Glutamatergic neuron (in vitro differentiated cells): ENCODE data around the gene MAN2A1. TPM values are rescaled to one million over a fixed set of nuclear protein-coding genes. Genes with fewer than 3 reads are reported as not detected.

Experiments used
- DNase-seq: peaks from one replicate; pipeline ENCODE4 v3.0.0; 2022
- H3K27ac Mint-ChIP-seq: one replicate; pipeline ENCODE4 v1.8.0; 2020; ENCODE audit warnings: mild to moderate bottlenecking, mixed read lengths, inconsistent platforms; ENCODE audit not compliant: unreplicated experiment
- H3K27me3 Mint-ChIP-seq: one replicate; pipeline ENCODE4 v1.8.0; 2020; ENCODE audit warnings: mild to moderate bottlenecking, moderate library complexity, mixed read lengths, inconsistent platforms; ENCODE audit not compliant: unreplicated experiment
- H3K36me3 Mint-ChIP-seq: one replicate; pipeline ENCODE4 v1.8.0; 2020; ENCODE audit warnings: mild to moderate bottlenecking, mixed read lengths, inconsistent platforms; ENCODE audit not compliant: unreplicated experiment
- H3K4me1 Mint-ChIP-seq: one replicate; pipeline ENCODE4 v1.8.0; 2020; ENCODE audit warnings: mild to moderate bottlenecking, low read depth, mixed read lengths, inconsistent platforms; ENCODE audit not compliant: unreplicated experiment
- H3K4me3 Mint-ChIP-seq: one replicate; pipeline ENCODE4 v1.8.0; 2020; ENCODE audit warnings: mild to moderate bottlenecking, mixed read lengths, inconsistent platforms; ENCODE audit not compliant: unreplicated experiment
- H3K9me3 Mint-ChIP-seq: one replicate; pipeline ENCODE4 v1.8.0; 2020; ENCODE audit warnings: mild to moderate bottlenecking, moderate library complexity, mixed read lengths, inconsistent platforms; ENCODE audit not compliant: unreplicated experiment
- CTCF ChIP-seq: fragments of 200-600 bp; sonication (generic); IDR thresholded peaks from one replicate; pipeline ENCODE4 v1.5.0; 2021; ENCODE audit not compliant: partially characterized antibody, unreplicated experiment
- total RNA-seq: library from RNA; stranded (reverse); fragmentation: NEBNext Ultra II Directional; extraction: Animal tissue kit (Norgen Biotek cat#: 25700); gene quantifications from one replicate; pipeline ENCODE4 v1.2.1, GENCODE V29; 2021; ENCODE audit not compliant: unreplicated experiment

MAN2A1 gene
- total RNA-seq, 1 donor from 2014 or later, result 90.8 TPM

DNA sequence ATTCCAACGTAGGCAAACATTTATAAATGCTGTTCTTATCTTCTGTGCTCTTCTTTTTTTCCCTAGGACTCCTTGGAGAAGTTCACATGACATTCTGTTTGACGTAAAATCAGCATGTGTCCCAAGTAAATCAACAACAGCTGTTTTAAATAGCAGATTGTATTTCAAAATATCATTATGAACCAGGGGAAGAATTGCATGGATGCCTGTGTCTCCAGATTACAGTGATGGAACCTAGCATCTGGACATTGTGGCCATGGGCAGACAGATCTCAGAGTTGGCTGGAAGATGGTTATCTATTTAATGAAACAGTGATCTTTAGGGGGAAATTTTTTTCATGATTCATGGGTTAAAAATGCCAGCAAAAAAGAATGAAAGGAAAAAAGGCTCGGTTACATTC lies 222.0 kb downstream of the MAN2A1 start:
- no peak overlapping the region for H3K4me3 Mint-ChIP-seq
- H3K36me3 Mint-ChIP-seq, result no peaks in the 10 kb centered on the region
- H3K9me3 Mint-ChIP-seq, result no peaks in the 10 kb centered on the region
- no peaks in the 10 kb centered on the region for H3K27me3 Mint-ChIP-seq
- TF ChIP-seq CTCF, result no peak
- no peak overlapping the region for H3K27ac Mint-ChIP-seq
- DNase-seq, result no peak
- peaks cover 15% of the 10 kb centered on the region for H3K4me1 Mint-ChIP-seq

DNA sequence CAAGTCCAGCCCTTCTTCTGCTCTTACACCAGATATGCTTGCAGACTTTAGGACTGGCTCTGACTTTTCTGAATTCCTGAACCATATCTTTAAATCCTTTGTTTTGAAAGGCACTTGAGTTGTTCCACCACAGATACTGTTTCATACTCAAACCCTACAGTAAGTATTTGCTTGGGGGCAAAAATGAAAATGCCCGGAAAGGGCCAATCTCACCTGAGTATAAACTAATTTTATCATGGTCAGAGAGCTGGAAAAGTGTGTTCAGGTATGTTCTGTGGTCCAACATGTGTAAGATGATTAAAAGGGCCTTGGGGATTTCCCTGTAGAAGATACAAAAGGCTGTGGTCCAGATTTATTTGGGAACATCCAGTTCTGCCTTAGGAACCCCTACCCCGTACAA lies 225.2 kb downstream of the MAN2A1 start:
- peaks cover 3% of the 10 kb centered on the region for H3K4me1 Mint-ChIP-seq
- DNase-seq, result no peak
- H3K27ac Mint-ChIP-seq, result no peak overlapping the region
- no peaks in the 10 kb centered on the region for H3K9me3 Mint-ChIP-seq
- H3K4me3 Mint-ChIP-seq, result no peak overlapping the region
- TF ChIP-seq CTCF, result no peak
- peaks cover 3% of the 10 kb centered on the region for H3K27me3 Mint-ChIP-seq
- H3K36me3 Mint-ChIP-seq, result peaks cover 8% of the 10 kb centered on the region

- Mint-ChIP-seq H3K27me3 (peaks cover 3% of the 10 kb centered on the region), H3K36me3 (peaks cover 8% of the 10 kb centered on the region)
- no peak for TF ChIP-seq CTCF
Measured at GRCh38 chr5:109916481-109917153, 226.9 kb downstream of the MAN2A1 start.

More at GRCh38 chr5:109916481-109917153, 226.9 kb downstream of the MAN2A1 start:
- no peak overlapping the region for H3K27ac Mint-ChIP-seq
- DNase-seq, result no peak
- H3K9me3 Mint-ChIP-seq, result no peaks in the 10 kb centered on the region
- H3K4me1 Mint-ChIP-seq, result peaks cover 5% of the 10 kb centered on the region
- H3K4me3 Mint-ChIP-seq, result no peak overlapping the region
